Retinal pigment epithelial cell (primary cell): Measurements from ENCODE around the gene TRPM3.

Experiments used
- DNase-seq: peaks from one replicate; pipeline ENCODE4 v3.0.0-alpha.2; 2010; ENCODE audit warnings: low read depth
- H3K4me3 ChIP-seq: 2 replicates; pipeline ENCODE4 v1.5.1; 2011; ENCODE audit warnings: mild to moderate bottlenecking, low read length, control low read depth, moderate library complexity
- CTCF ChIP-seq: conservative IDR thresholded peaks from 2 replicates; pipeline ENCODE4 v1.5.1; 2011; ENCODE audit warnings: low read depth, low read length, control low read depth, inconsistent platforms

The TRPM3 gene

GRCh38 chr9:70994582-70994981, 126.8 kb downstream of the TRPM3 start:
- no peak overlapping the region for H3K4me3 ChIP-seq
- DNase-seq = no peak
- TF ChIP-seq CTCF = no peak

- H3K4me3 ChIP-seq = no peak overlapping the region
- no peak for TF ChIP-seq CTCF
- no peak for DNase-seq
Measured at GRCh38 chr9:70988551-70988950, 132.9 kb downstream of the TRPM3 start.

- no peak overlapping the region for H3K4me3 ChIP-seq
- no peak for DNase-seq
- no peak for TF ChIP-seq CTCF
Measured at GRCh38 chr9:70987986-70988385, 133.4 kb downstream of the TRPM3 start.

- no peak overlapping the region for H3K4me3 ChIP-seq
- TF ChIP-seq CTCF = no peak
- no peak for DNase-seq
Measured at GRCh38 chr9:70986984-70987383, 134.4 kb downstream of the TRPM3 start.

GRCh38 chr9:70983723-70984295, 137.6 kb downstream of the TRPM3 start:
- no peak overlapping the region for H3K4me3 ChIP-seq
- DNase-seq = no peak
- no peak for TF ChIP-seq CTCF

GRCh38 chr9:70981312-70981711, 140.1 kb downstream of the TRPM3 start:
- no peak overlapping the region for H3K4me3 ChIP-seq
- TF ChIP-seq CTCF = no peak

GRCh38 chr9:70979966-70980365, 141.5 kb downstream of the TRPM3 start:
- TF ChIP-seq CTCF = no peak
- H3K4me3 ChIP-seq = no peak overlapping the region
- DNase-seq = no peak

More at GRCh38 chr9:70981312-70981711, 140.1 kb downstream of the TRPM3 start:
- no peak for DNase-seq
